GM12874 (cell line): ENCODE measurements around the gene OPN5.

Source experiments
- TF ChIP-seq, protein P1 (sequence below): IDR thresholded peaks from 2 replicates; pipeline ENCODE4 v1.5.1; 2011; ENCODE audit warnings: low read depth, mild to moderate bottlenecking, control low read depth, low read length, moderate library complexity; ENCODE audit not compliant: insufficient read depth

The OPN5 gene

DNA sequence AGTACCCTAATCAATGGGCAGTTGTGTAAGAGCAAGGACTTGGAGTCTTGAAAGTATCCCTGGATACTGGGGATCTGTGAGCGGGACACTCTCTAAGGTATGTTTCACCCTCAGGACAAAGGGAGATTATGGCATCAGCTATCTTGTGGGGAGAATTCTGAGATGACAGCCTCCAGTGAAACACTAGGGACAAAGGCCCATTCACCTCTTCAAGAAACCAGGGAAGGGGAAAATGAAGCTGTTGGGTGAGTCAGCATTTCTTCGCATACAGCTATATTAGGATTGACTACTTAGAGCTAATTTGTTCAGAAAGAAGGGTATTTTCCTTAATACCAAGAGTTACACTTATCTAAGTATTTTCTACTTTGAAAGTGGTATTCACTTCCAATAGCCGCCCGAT is 35.9 kb downstream of the OPN5 start:
- TF ChIP-seq, protein P1, sequence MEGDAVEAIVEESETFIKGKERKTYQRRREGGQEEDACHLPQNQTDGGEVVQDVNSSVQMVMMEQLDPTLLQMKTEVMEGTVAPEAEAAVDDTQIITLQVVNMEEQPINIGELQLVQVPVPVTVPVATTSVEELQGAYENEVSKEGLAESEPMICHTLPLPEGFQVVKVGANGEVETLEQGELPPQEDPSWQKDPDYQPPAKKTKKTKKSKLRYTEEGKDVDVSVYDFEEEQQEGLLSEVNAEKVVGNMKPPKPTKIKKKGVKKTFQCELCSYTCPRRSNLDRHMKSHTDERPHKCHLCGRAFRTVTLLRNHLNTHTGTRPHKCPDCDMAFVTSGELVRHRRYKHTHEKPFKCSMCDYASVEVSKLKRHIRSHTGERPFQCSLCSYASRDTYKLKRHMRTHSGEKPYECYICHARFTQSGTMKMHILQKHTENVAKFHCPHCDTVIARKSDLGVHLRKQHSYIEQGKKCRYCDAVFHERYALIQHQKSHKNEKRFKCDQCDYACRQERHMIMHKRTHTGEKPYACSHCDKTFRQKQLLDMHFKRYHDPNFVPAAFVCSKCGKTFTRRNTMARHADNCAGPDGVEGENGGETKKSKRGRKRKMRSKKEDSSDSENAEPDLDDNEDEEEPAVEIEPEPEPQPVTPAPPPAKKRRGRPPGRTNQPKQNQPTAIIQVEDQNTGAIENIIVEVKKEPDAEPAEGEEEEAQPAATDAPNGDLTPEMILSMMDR = no peak

DNA sequence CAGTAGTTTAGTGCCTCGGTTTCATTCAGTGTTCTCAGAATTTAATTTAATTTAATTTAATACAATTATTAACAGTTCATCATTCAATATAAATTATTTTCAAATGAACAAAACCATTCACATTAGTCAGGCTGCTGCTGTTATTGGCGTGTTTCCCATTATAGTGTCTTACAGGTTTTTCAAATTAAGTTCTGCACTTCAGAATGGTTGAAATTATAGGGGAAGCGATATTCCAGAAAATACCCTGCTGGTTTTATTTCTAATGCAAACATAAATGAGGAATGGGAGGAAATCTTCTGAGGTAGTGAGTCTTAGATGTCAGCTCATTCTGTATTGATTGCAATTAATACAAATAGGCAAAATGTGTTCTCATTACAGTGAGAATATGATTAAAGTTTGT is 37.6 kb downstream of the OPN5 start:
- TF ChIP-seq, protein P1 = no peak

DNA sequence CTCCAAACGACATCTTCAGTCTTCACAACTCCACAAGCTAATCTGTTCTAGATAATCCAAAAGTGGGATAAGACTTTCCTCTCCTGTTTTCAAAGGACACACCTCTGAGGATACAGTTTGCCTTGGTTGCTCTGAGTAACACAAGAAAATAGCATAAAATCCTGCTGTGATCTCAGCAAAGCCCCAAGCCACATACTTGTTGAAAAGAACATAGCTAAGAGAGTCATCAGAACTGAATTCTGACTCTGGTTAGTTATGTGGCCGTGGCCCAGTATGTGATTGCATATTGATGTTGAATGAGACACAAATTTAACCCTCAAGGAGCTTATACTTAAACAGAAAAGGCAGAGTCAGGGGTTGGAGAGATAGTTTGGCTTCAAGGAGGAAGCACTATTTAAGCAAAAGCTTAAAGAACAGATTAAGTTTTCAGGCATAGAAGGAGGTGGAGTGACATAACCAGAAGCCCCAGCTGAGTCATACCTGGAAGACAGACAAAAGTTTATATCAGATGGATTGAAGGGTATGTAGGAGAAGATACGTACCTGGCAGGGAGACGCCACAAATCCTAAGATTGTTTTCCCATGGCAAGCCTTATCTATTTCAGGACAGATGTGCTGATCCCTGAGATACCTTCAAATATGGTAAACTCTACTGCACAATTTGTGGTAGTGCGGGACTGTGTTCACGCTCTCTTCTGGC is 41.2 kb downstream of the OPN5 start:
- TF ChIP-seq, protein P1 = no peak

DNA sequence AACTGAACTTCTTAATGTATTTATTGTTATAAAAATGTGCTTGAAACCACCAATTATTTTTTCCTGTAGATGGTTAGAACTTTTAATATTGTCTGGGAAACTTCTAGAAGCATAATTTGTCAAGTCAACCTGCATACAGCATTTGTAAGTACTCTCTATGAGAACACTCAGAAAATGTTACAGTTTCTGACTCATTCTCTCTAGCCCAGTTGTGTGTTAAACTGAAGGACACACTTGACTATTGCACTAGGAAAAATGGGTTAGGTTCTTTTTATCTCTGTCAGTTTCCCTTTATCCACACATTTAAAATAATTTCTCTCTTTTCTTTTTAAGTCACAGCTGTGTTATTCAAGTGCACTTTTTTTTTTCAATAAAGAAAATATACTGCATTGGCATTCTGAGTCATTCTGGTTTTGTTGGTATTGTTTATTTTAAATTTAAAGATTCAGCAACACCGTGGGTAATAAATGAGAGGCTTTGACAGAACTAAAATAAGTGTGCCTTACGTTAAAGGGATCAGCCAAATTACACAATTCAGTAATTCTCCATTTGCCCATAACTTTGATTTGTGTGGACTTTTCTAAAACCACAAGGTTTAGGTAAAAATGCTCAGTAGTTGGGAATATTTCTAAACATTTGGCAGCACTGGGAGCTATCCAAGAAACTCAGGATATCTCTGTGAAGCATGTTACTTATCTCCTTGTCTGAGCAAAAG is 50.7 kb downstream of the OPN5 start:
- TF ChIP-seq, protein P1 = no peak

DNA sequence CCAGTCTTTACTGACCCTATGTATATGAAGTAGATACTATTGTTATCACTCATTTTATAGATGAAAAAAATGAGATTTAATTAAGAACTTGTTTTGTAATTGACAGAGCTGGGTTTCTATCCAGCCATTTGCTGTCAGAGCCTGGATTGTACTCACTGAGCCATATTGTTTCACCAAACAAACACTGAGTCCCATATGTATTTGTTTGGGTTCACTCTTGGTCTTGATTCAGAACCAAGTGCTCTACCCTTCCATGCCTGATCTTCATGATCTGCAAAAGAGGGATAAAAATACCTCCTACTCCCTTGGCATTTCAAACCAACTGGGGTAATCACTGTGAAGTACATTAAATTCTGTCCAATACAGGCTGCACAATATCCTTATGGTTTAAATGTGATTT is 52.4 kb downstream of the OPN5 start:
- TF ChIP-seq, protein P1 = no peak

DNA sequence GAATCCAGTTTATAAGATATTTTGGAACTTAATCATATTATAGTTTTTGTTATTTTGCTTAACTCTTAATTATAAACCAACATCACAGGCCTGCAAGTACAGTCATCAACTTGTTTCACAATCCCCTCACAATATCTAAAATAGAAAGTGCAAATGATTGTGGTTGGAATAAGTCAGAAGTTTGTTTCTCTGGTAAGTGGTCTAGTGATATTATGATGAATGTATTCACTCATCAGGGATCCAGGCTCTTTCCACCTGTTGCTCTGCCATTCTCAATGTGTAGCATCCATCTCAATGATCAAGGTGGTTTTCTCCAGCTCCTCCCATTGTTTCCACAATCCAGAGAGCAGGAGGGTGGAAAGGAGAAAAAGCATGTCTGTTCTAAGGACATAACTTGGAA is 54.2 kb downstream of the OPN5 start:
- TF ChIP-seq, protein P1 = no peak

DNA sequence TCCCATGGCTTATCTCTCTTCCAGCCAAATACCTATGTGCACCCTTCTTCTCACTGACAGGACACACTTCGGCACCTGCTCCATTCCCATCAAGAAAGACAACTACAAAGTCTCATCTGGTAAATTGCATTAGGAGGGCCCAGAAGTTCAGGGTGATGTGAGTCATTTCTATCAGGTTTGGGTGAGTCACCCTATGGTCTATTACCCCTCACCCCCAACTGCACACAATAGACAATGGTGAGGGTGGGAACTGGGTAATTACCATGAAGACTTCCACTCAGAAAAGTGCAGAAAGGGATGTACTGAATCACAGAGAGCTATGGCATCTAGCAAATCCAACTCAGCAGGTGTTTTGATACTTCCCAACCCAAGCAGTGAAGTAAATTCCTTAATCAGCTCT is 54.8 kb downstream of the OPN5 start:
- TF ChIP-seq, protein P1 = no peak
